Motor neuron (in vitro differentiated cells): ENCODE results near the gene FRYL. TPM values are rescaled to one million over a fixed set of nuclear protein-coding genes. Genes with fewer than 3 reads are reported as not detected.
A peak's percentile ranks its signal among the peaks of the same experiment; 100 is the strongest.

Source experiments
- ATAC-seq, 8 experiments: fragments of 200-7000 bp; cut with Tn5 transposase; replicated peaks in 6 of 8; 2 replicates each; pipeline ENCODE4 v1.8.0; 2021; ENCODE audit warnings: mild to moderate bottlenecking in 8 of 8, moderate library complexity in 8 of 8
- H3K27ac ChIP-seq, 2 donors: fragments of 250-450 bp; sonication (Bioruptor Pico); 2 replicates each; pipeline ENCODE4 v1.9.0; 2021; ENCODE audit warnings: antibody characterized with exemption in 2 of 2, mild to moderate bottlenecking in 2 of 2, moderate library complexity in 1 of 2
- H3K4me1 ChIP-seq, 2 donors: fragments of 250-450 bp; sonication (Bioruptor Pico); replicated peaks in 1 of 2; 2 replicates each; pipeline ENCODE4 v1.6.1; 2021; ENCODE audit warnings: antibody characterized with exemption in 2 of 2, mild to moderate bottlenecking in 2 of 2, moderate library complexity in 1 of 2
- H3K4me3 ChIP-seq, 5 donors: fragments of 250-450 bp; sonication (Bioruptor Pico); 2 replicates each; pipeline ENCODE4 v1.9.0; 2021; ENCODE audit warnings: antibody characterized with exemption in 5 of 5, mild to moderate bottlenecking in 5 of 5, moderate library complexity in 4 of 5
- WGBS, 10 experiments: fragments of 450-650 bp; shearing (Covaris generic); methylation state at CpG; one replicate each; pipeline ENCODE4 v1.0.0; 2022; 5-methylcytosine and 5-hydroxymethylcytosine counted together
- in situ Hi-C, 9 experiments: fragments of 400-800 bp; cut with MboI; loops; one replicate each; pipeline ENCODE4 v1.15.0; 2021; ENCODE audit warnings: low sequenced_read_pairs in 9 of 9, low pct_unique_long_range_greater_than_20kb in 2 of 9; ENCODE audit not compliant: unreplicated experiment in 9 of 9
- total RNA-seq, 8 experiments: library from RNA; unstranded; fragments of 300-600 nt; gene quantifications; 2 replicates each; pipeline versions ENCODE4 v1.2.3 to v1.2.4, GENCODE V29; 2022

FRYL gene
- total RNA-seq, 8 experiments from 2014 or later: 26.0 to 91.8 (median 37.9) TPM

- Histone ChIP-seq H3K4me1 (no peaks in the 10 kb centered on the region), H3K4me3 (no peak overlapping the region), H3K27ac (no peak overlapping the region)
- ATAC-seq: peak in 3 of 8 experiments; percentile 47 to 78 (median 71)
- in situ Hi-C loops: no loop called here
- 15 to 100% (median 85%) methylated on average over 2 to 3 of the region's 3 CpGs; no CpG with 5 or more reads in 3 of the 10 experiments for WGBS, 10 experiments
Observed at GRCh38 chr4:48635310-48635709, 144.8 kb downstream of the FRYL start.

GRCh38 chr4:48634688-48635308 is 145.3 kb downstream of the FRYL start:
- Histone ChIP-seq H3K27ac (no peak overlapping the region), H3K4me1 (no peaks in the 10 kb centered on the region), H3K4me3 (no peak overlapping the region)
- ATAC-seq: no peak
- in situ Hi-C loops: no loop called here
- WGBS, 10 experiments: 86 to 100% (median 92%) methylated on average over 1 to 2 of the region's 2 CpGs; no CpG with 5 or more reads in 2 of the 10 experiments

GRCh38 chr4:48633657-48634056 is 146.4 kb downstream of the FRYL start:
- Histone ChIP-seq H3K4me1 (no peaks in the 10 kb centered on the region), H3K27ac (no peak overlapping the region), H3K4me3 (no peak overlapping the region)
- in situ Hi-C loops: no loop called here
- peak in 1 of 8 experiments; percentile 17 for ATAC-seq
- WGBS, 10 experiments: 0 to 100% (median 24%) methylated on average over 1 of the region's 1 CpG

GRCh38 chr4:48629458-48629857 is 150.6 kb downstream of the FRYL start:
- Histone ChIP-seq H3K4me1 (no peaks in the 10 kb centered on the region), H3K4me3 (no peak overlapping the region), H3K27ac (no peak overlapping the region)
- in situ Hi-C loops: no loop called here
- ATAC-seq: no peak
- 83 to 100% (median 92%) methylated on average over 2 of the region's 2 CpGs; no CpG with 5 or more reads in 3 of the 10 experiments for WGBS, 10 experiments

GRCh38 chr4:48623182-48623780 is 156.8 kb downstream of the FRYL start:
- no peak for ATAC-seq
- in situ Hi-C loops: no loop called here
- Histone ChIP-seq H3K27ac (no peak overlapping the region), H3K4me1 (no peaks in the 10 kb centered on the region), H3K4me3 (no peak overlapping the region)
- 75 to 100% (median 88%) methylated on average over 1 to 5 of the region's 5 CpGs for WGBS, 10 experiments

- ATAC-seq: no peak
- in situ Hi-C loops: no loop called here
- Histone ChIP-seq H3K4me3 (no peak overlapping the region), H3K4me1 (no peaks in the 10 kb centered on the region), H3K27ac (no peak overlapping the region)
- WGBS, 10 experiments: 83 to 100% (median 100%) methylated on average over 1 to 2 of the region's 2 CpGs
Observed at GRCh38 chr4:48620831-48621230, 159.2 kb downstream of the FRYL start.

GRCh38 chr4:48620093-48620492 is 160.0 kb downstream of the FRYL start:
- H3K4me3 ChIP-seq: no peak overlapping the region
- 0 to 89% (median 76%) methylated on average over 1 of the region's 1 CpG; no CpG with 5 or more reads in 4 of the 10 experiments for WGBS, 10 experiments
- no peak overlapping the region for H3K27ac ChIP-seq
- ATAC-seq: no peak
- in situ Hi-C loops: no loop called here
- no peaks in the 10 kb centered on the region for H3K4me1 ChIP-seq

GRCh38 chr4:48604527-48604926 is 175.6 kb downstream of the FRYL start:
- H3K4me3 ChIP-seq: no peak overlapping the region
- in situ Hi-C loops: no loop called here
- H3K4me1 ChIP-seq: no peaks in the 10 kb centered on the region
- 72 to 100% (median 90%) methylated on average over 1 to 4 of the region's 4 CpGs for WGBS, 10 experiments
- no peak for ATAC-seq
- no peak overlapping the region for H3K27ac ChIP-seq

GRCh38 chr4:48604041-48604440 is 176.0 kb downstream of the FRYL start:
- Histone ChIP-seq H3K4me3 (no peak overlapping the region), H3K4me1 (no peaks in the 10 kb centered on the region), H3K27ac (no peak overlapping the region)
- no peak for ATAC-seq
- WGBS, 10 experiments: 86 to 100% (median 100%) methylated on average over 1 of the region's 1 CpG; no CpG with 5 or more reads in 1 of the 10 experiments
- in situ Hi-C loops: no loop called here

GRCh38 chr4:48603366-48604003 is 176.6 kb downstream of the FRYL start:
- Histone ChIP-seq H3K4me3 (no peak overlapping the region), H3K4me1 (no peaks in the 10 kb centered on the region), H3K27ac (no peak overlapping the region)
- in situ Hi-C loops: no loop called here
- no peak for ATAC-seq
- 76 to 100% (median 94%) methylated on average over 1 to 3 of the region's 3 CpGs; no CpG with 5 or more reads in 1 of the 10 experiments for WGBS, 10 experiments

GRCh38 chr4:48602763-48603162 is 177.3 kb downstream of the FRYL start:
- Histone ChIP-seq H3K4me3 (no peak overlapping the region), H3K27ac (no peak overlapping the region), H3K4me1 (no peaks in the 10 kb centered on the region)
- ATAC-seq: peak in 1 of 8 experiments; percentile 40
- in situ Hi-C loops: no loop called here
- 61 to 100% (median 85%) methylated on average over 1 to 4 of the region's 4 CpGs; no CpG with 5 or more reads in 1 of the 10 experiments for WGBS, 10 experiments

- Histone ChIP-seq H3K27ac (no peak overlapping the region), H3K4me3 (no peak overlapping the region), H3K4me1 (no peaks in the 10 kb centered on the region)
- in situ Hi-C loops: no loop called here
- WGBS, 10 experiments: 35 to 100% (median 85%) methylated on average over 2 to 3 of the region's 3 CpGs
- ATAC-seq: peak in 3 of 8 experiments; percentile 17 to 73 (median 60)
Observed at GRCh38 chr4:48602222-48602621, 177.9 kb downstream of the FRYL start.

- WGBS, 10 experiments: 66 to 98% (median 92%) methylated on average over 2 to 4 of the region's 4 CpGs
- Histone ChIP-seq H3K4me1 (no peaks in the 10 kb centered on the region), H3K4me3 (no peak overlapping the region), H3K27ac (no peak overlapping the region)
- ATAC-seq: no peak
- in situ Hi-C loops: loop anchor here in 3 of 9 experiments (25.0 kb wide), 2 partner anchors 191 to 366 kb away; partner anchors contain the start of gene FRYL (in 1 of the 3)
Observed at GRCh38 chr4:48596336-48596735, 183.7 kb downstream of the FRYL start.
